HEK293 (cell line): ENCODE measurements around the gene PPARA.

ENCODE experiments used
- CTCF ChIA-PET: fragments of 350-600 bp; formaldehyde crosslinking; extraction: SDS; loops from one replicate; lab custom pipeline; 2021; ENCODE audit warnings: antibody characterized with exemption; lab: Yijun Ruan, JAX
- POLR2A ChIA-PET: fragments of 300-600 bp; formaldehyde crosslinking; extraction: SDS; loops from one replicate; lab custom pipeline; 2020; ENCODE audit warnings: antibody characterized with exemption, inconsistent platforms; lab: Yijun Ruan, JAX
- H3K27ac ChIP-seq: fragments of 200-500 bp; sonication (Bioruptor generic); 2 replicates; pipeline ENCODE4 v1.5.1; 2014; ENCODE audit warnings: low read depth, low read length, control low read depth, inconsistent platforms; ENCODE audit errors: extremely low read depth
- H3K36me3 ChIP-seq, 2 experiments: fragments of 200-500 bp in 1 of 2; sonication (Bioruptor generic) in 1 of 2; 1 replicate in 1 of 2; 2 replicates in 1 of 2; pipeline ENCODE4 v1.5.1; 2014 to 2017; ENCODE audit warnings: inconsistent platforms in 2 of 2, low read length in 2 of 2; ENCODE audit not compliant: control insufficient read depth in 2 of 2, insufficient read depth in 1 of 2
- H3K4me1 ChIP-seq: fragments of 200-500 bp; sonication (Bioruptor generic); 2 replicates; pipeline ENCODE4 v1.5.1; 2014; ENCODE audit warnings: mild to moderate bottlenecking, low read length, inconsistent platforms; ENCODE audit not compliant: control insufficient read depth, insufficient read depth
- H3K4me3 ChIP-seq: 2 replicates; pipeline ENCODE4 v1.5.1; 2011; ENCODE audit warnings: low read depth, mild to moderate bottlenecking, control low read depth, low read length, moderate library complexity
- H3K9me3 ChIP-seq: fragments of 200-500 bp; sonication (Bioruptor generic); 2 replicates; pipeline ENCODE4 v1.5.1; 2014; ENCODE audit warnings: low read depth, low read length, inconsistent platforms; ENCODE audit not compliant: control insufficient read depth, insufficient read depth
- BCL11A ChIP-seq: fragments of 450-650 bp; formaldehyde crosslinking; IDR thresholded peaks from 2 replicates; pipeline ENCODE4 v1.5.1; 2016; ENCODE audit warnings: low read depth, missing biosample characterization, missing genetic modification characterization
- BCL11B ChIP-seq: fragments of 450-650 bp; formaldehyde crosslinking; IDR thresholded peaks from 2 replicates; pipeline ENCODE4 v1.5.1; 2016; ENCODE audit warnings: low read depth, missing biosample characterization, missing genetic modification characterization
- EGR2 ChIP-seq: fragments of 450-650 bp; formaldehyde crosslinking; IDR thresholded peaks from 2 replicates; pipeline ENCODE4 v1.5.1; 2016; ENCODE audit warnings: low read depth, missing biosample characterization, missing genetic modification characterization
- GLIS1 ChIP-seq: fragments of 450-650 bp; formaldehyde crosslinking; IDR thresholded peaks from 2 replicates; pipeline ENCODE4 v1.5.1; 2016; ENCODE audit warnings: missing biosample characterization, missing genetic modification characterization
- GLIS2 ChIP-seq: fragments of 450-650 bp; formaldehyde crosslinking; IDR thresholded peaks from 2 replicates; pipeline ENCODE4 v1.5.1; 2016; ENCODE audit warnings: missing biosample characterization, missing genetic modification characterization
- ZNF549 ChIP-seq: fragments of 450-650 bp; IDR thresholded peaks from 2 replicates; pipeline ENCODE4 v1.5.1; 2018; ENCODE audit warnings: missing biosample characterization, missing genetic modification characterization, mild to moderate bottlenecking, inconsistent platforms, moderate library complexity
- ZNF677 ChIP-seq: fragments of 450-650 bp; IDR thresholded peaks from 2 replicates; pipeline ENCODE4 v1.5.0; 2018; ENCODE audit warnings: missing biosample characterization, mild to moderate bottlenecking, missing genetic modification characterization, moderate library complexity
- ZNF707 ChIP-seq: fragments of 450-650 bp; formaldehyde crosslinking; IDR thresholded peaks from 2 replicates; pipeline ENCODE4 v1.5.1; 2016; ENCODE audit warnings: missing biosample characterization, missing genetic modification characterization
- ZNF768 ChIP-seq: fragments of 450-650 bp; formaldehyde crosslinking; IDR thresholded peaks from 2 replicates; pipeline ENCODE4 v1.5.1; 2018; ENCODE audit warnings: missing biosample characterization, mild to moderate bottlenecking, missing genetic modification characterization
- TF ChIP-seq, protein P1 (sequence below): fragments of 450-650 bp; formaldehyde crosslinking; IDR thresholded peaks from 2 replicates; pipeline ENCODE4 v1.5.1; 2017; ENCODE audit warnings: missing biosample characterization, missing genetic modification characterization
- TF ChIP-seq, protein P2 (sequence below): fragments of 450-650 bp; formaldehyde crosslinking; IDR thresholded peaks from 2 replicates; pipeline ENCODE4 v1.5.1; 2016; ENCODE audit warnings: missing biosample characterization, missing genetic modification characterization
- TF ChIP-seq, protein P3 (sequence below): fragments of 450-650 bp; formaldehyde crosslinking; IDR thresholded peaks from 2 replicates; pipeline ENCODE4 v1.5.1; 2016; ENCODE audit warnings: missing biosample characterization, missing genetic modification characterization
- TF ChIP-seq, protein P4 (sequence below): fragments of 450-650 bp; formaldehyde crosslinking; IDR thresholded peaks from 2 replicates; pipeline ENCODE4 v1.5.1; 2016; ENCODE audit warnings: missing biosample characterization, missing genetic modification characterization
- TF ChIP-seq, protein P5 (sequence below): fragments of 450-650 bp; formaldehyde crosslinking; IDR thresholded peaks from 2 replicates; pipeline ENCODE4 v1.5.1; 2016; ENCODE audit warnings: missing biosample characterization, missing genetic modification characterization

Gene PPARA

DNA sequence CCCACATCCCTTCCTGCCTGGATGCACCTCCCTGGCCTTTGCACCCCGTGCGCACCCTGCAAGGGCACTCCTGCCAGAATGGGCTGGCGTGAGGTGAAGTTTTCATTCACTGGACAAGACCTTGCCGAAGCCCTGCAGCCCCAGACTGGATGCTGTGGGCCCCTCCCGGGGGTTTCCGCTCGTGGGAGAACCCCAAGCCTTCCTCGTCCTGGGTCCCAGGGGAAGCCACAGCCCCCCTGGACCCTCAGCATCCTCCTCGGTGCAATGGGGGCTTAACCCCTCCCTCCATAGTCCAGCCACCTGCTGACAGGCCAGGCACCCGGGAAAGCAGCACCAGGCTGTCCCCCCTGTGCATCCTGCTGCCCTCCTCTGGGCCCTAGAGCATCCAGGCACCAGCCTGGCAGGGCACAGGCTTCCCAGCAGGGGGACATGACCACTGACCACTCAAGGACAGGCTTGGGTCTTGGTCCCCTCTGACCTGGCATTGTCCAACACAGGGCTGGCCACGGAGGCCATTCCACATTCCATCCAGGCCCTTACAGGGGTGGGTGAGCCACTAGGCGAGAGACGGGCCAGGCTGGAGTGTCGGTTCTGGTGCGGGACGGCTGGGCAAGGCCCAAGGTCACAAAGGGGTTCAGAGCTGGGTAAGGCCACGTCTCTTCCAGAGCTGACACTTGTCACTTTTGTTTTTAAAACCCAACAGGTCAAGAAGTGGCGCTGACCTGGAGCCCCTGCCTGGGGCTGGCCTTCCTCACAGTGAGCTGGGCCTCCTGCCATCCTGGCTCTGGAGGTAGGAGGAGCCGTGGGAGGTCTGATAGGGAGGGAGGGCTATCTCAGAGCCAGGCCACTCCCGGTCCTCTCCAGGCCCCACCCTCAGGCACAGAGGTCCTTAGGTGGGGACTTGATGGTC, 41.5 kb upstream of the PPARA start (continued):
- TF ChIP-seq, protein P1, sequence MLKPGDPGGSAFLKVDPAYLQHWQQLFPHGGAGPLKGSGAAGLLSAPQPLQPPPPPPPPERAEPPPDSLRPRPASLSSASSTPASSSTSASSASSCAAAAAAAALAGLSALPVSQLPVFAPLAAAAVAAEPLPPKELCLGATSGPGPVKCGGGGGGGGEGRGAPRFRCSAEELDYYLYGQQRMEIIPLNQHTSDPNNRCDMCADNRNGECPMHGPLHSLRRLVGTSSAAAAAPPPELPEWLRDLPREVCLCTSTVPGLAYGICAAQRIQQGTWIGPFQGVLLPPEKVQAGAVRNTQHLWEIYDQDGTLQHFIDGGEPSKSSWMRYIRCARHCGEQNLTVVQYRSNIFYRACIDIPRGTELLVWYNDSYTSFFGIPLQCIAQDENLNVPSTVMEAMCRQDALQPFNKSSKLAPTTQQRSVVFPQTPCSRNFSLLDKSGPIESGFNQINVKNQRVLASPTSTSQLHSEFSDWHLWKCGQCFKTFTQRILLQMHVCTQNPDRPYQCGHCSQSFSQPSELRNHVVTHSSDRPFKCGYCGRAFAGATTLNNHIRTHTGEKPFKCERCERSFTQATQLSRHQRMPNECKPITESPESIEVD (tag by site-specific recombination) = no peak
- TF ChIP-seq ZNF549 (tag by site-specific recombination) = no peak
- TF ChIP-seq ZNF768 (tag by site-specific recombination) = no peak
- no peak for TF ChIP-seq ZNF707 (tag by site-specific recombination)
- TF ChIP-seq BCL11A (tag by site-specific recombination) = 0 out of 2 replicates have a peak, but pooled peaks have one; percentile 11

DNA sequence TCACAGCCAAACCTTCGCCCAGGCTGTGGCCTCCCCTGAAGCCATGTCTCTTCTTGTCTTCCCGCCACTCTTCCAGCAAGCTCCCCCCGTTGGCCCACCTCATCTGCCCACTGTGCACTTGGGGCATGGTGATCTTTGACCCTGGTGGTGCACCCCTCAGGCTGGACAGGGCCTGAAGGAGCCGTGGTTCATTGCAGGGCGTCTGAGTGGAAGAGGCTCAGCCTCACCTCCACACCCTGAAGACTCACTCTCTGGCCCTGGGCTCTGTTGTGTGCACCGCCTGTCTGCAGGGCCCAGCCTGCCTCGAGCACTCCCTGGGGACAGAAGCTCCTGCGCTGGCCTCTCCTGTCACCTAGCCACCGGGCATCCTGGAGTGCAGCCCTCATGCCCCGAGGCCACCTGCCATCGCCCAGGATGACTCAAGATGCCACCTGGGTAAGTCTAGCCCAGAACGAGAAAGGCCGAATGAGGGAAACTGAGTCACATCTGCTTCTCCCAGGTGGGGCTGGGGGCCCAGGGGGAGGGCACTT, 40.8 kb upstream of the PPARA start:
- Histone ChIP-seq H3K27ac (no peak overlapping the region), H3K36me3 (peaks cover 0 to 13% of the 10 kb centered on the region in 2 experiments; a peak in 1 of 3 replicates), H3K4me1 (no peaks in the 10 kb centered on the region), H3K9me3 (no peaks in the 10 kb centered on the region), H3K4me3 (no peak overlapping the region)
- TF ChIP-seq GLIS1 (tag by site-specific recombination) (0 out of 2 replicates have a peak, but pooled peaks have one; percentile 6), BCL11B (tag by site-specific recombination) (peak; percentile 79; the same call in 1 of the 2 replicates), BCL11A (tag by site-specific recombination) (peak; percentile 85), EGR2 (tag by site-specific recombination) (no peak), ZNF677 (no peak)
- TF ChIP-seq, protein P2, sequence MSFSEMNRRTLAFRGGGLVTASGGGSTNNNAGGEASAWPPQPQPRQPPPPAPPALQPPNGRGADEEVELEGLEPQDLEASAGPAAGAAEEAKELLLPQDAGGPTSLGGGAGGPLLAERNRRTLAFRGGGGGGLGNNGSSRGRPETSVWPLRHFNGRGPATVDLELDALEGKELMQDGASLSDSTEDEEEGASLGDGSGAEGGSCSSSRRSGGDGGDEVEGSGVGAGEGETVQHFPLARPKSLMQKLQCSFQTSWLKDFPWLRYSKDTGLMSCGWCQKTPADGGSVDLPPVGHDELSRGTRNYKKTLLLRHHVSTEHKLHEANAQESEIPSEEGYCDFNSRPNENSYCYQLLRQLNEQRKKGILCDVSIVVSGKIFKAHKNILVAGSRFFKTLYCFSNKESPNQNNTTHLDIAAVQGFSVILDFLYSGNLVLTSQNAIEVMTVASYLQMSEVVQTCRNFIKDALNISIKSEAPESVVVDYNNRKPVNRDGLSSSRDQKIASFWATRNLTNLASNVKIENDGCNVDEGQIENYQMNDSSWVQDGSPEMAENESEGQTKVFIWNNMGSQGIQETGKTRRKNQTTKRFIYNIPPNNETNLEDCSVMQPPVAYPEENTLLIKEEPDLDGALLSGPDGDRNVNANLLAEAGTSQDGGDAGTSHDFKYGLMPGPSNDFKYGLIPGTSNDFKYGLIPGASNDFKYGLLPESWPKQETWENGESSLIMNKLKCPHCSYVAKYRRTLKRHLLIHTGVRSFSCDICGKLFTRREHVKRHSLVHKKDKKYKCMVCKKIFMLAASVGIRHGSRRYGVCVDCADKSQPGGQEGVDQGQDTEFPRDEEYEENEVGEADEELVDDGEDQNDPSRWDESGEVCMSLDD = peak; percentile 40; the same call in 1 of the 2 replicates
- TF ChIP-seq, protein P3, sequence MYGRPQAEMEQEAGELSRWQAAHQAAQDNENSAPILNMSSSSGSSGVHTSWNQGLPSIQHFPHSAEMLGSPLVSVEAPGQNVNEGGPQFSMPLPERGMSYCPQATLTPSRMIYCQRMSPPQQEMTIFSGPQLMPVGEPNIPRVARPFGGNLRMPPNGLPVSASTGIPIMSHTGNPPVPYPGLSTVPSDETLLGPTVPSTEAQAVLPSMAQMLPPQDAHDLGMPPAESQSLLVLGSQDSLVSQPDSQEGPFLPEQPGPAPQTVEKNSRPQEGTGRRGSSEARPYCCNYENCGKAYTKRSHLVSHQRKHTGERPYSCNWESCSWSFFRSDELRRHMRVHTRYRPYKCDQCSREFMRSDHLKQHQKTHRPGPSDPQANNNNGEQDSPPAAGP (tag by site-specific recombination) = peak; percentile 64
- CTCF ChIA-PET = interaction anchor here (1.1 to 3.1 kb wide), 2 partner anchors 103 to 113 kb away, joined by 6 to 19 read pairs; no protein-coding TSS in a partner anchor
- POLR2A ChIA-PET = interaction anchor here (1.3 kb wide), 1 partner anchor 101 kb away, joined by 4 read pairs; no protein-coding TSS in a partner anchor

DNA sequence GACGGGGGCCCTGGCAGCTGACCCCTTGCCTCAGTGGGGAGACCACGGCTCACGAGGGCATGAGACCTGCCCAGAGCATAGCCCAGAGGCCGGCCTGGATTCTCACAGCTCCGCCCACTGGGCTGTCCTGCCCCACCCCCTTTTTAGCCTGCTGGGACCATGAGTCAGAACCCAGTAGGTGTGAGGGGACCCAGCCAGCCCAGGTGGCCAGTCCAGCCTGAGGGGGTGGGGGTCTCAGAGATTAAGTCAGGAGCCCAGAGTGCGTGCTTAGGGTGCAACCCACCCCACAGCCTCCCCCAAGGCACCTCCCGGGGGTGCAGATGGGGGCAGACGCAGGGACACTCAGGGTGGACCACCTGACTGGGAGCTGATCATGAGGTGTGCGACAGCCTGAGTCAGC, 40.1 kb upstream of the PPARA start:
- Histone ChIP-seq H3K4me1 (no peaks in the 10 kb centered on the region), H3K9me3 (no peaks in the 10 kb centered on the region), H3K4me3 (no peak overlapping the region), H3K36me3 (peaks cover 0 to 13% of the 10 kb centered on the region in 2 experiments; a peak in 1 of 3 replicates), H3K27ac (0 out of 2 replicates have a peak overlapping the region, but pooled peaks have one; percentile 2)
- ChIA-PET POLR2A (interaction anchor here (0.6 to 1.3 kb wide), 2 partner anchors 56 to 102 kb away, joined by 4 to 8 read pairs; no protein-coding TSS in a partner anchor), CTCF (interaction anchor here (2.2 to 3.1 kb wide), 2 partner anchors 104 to 115 kb away, joined by 9 to 19 read pairs; no protein-coding TSS in a partner anchor)
- 0 out of 2 replicates have a peak, but pooled peaks have one; percentile 31 for TF ChIP-seq BCL11A (tag by site-specific recombination)
- peak; percentile 83 for TF ChIP-seq GLIS2
- TF ChIP-seq, protein P2 = 0 out of 2 replicates have a peak, but pooled peaks have one; percentile 11
- TF ChIP-seq, protein P4, sequence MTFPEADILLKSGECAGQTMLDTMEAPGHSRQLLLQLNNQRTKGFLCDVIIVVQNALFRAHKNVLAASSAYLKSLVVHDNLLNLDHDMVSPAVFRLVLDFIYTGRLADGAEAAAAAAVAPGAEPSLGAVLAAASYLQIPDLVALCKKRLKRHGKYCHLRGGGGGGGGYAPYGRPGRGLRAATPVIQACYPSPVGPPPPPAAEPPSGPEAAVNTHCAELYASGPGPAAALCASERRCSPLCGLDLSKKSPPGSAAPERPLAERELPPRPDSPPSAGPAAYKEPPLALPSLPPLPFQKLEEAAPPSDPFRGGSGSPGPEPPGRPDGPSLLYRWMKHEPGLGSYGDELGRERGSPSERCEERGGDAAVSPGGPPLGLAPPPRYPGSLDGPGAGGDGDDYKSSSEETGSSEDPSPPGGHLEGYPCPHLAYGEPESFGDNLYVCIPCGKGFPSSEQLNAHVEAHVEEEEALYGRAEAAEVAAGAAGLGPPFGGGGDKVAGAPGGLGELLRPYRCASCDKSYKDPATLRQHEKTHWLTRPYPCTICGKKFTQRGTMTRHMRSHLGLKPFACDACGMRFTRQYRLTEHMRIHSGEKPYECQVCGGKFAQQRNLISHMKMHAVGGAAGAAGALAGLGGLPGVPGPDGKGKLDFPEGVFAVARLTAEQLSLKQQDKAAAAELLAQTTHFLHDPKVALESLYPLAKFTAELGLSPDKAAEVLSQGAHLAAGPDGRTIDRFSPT (tag by site-specific recombination) = 0 out of 2 replicates have a peak, but pooled peaks have one; percentile 36
- TF ChIP-seq, protein P5, sequence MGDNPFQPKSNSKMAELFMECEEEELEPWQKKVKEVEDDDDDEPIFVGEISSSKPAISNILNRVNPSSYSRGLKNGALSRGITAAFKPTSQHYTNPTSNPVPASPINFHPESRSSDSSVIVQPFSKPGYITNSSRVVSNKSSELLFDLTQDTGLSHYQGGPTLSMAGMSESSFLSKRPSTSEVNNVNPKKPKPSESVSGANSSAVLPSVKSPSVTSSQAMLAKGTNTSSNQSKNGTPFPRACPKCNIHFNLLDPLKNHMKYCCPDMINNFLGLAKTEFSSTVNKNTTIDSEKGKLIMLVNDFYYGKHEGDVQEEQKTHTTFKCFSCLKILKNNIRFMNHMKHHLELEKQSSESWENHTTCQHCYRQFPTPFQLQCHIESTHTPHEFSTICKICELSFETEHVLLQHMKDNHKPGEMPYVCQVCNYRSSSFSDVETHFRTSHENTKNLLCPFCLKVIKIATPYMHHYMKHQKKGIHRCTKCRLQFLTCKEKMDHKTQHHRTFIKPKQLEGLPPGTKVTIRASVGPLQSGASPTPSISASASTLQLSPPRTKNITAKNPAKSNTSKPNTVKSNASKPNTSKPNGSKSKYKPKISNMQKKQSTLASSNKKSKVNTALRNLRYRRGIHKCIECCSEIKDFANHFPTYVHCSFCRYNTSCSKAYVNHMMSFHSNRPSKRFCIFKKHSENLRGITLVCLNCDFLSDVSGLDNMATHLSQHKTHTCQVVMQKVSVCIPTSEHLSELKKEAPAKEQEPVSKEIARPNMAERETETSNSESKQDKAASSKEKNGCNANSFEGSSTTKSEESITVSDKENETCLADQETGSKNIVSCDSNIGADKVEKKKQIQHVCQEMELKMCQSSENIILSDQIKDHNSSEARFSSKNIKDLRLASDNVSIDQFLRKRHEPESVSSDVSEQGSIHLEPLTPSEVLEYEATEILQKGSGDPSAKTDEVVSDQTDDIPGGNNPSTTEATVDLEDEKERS = no peak
- peak; percentile 82 for TF ChIP-seq GLIS1 (tag by site-specific recombination)
